ENCODE measurements around the gene SAMM50.
"Not testable (repeated sequence)": the region's sequence is repeated elsewhere in the genome, so short reads cannot be mapped to it uniquely, and the experiment has no call there.

Gene SAMM50

DNA sequence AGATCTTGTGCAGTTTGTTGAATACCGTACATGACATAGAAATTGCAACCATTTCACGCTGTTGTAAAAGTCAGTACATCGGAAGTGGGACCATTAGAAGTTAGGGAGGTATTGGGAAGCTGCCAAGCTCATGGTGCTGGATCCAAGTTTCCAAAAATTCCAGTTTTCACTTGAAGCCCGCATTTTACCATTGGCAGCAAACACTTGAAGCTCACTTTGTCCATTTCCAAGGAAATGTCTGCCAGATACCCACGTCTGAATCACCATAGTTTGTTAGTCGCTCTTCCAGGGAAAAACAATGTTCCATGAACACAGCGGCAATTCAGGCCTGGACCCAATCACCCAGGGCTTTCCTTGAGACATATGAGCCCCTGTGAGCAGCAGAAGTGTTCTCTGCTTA is 46.3 kb downstream of the SAMM50 start:
- DNase-seq (ENCODE audit: low spot score) = no peak

- DNase-seq (ENCODE audit: low spot score) = no peak
Observed at GRCh38 chr22:44002324-44002723, 47.1 kb downstream of the SAMM50 start.

DNA sequence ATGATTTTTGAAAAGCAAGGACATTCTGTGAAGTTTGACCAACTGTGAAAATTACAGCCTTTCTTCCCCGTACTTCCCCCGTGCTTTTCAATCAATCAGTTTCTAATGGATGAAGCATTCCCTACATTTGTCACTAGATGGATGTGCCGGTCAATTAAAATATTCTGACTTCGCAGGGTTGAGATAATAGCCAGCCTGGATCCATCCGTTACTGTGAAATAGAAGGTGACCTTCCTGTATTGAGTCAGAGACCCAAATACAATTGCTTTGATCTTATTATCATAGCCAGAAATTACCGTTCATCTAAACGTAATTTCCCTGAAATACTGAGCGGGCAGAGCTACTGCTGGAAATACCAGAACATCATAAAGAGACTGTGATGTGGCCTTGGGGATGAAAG is 47.8 kb downstream of the SAMM50 start:
- no peak for DNase-seq (ENCODE audit: low spot score)

DNA sequence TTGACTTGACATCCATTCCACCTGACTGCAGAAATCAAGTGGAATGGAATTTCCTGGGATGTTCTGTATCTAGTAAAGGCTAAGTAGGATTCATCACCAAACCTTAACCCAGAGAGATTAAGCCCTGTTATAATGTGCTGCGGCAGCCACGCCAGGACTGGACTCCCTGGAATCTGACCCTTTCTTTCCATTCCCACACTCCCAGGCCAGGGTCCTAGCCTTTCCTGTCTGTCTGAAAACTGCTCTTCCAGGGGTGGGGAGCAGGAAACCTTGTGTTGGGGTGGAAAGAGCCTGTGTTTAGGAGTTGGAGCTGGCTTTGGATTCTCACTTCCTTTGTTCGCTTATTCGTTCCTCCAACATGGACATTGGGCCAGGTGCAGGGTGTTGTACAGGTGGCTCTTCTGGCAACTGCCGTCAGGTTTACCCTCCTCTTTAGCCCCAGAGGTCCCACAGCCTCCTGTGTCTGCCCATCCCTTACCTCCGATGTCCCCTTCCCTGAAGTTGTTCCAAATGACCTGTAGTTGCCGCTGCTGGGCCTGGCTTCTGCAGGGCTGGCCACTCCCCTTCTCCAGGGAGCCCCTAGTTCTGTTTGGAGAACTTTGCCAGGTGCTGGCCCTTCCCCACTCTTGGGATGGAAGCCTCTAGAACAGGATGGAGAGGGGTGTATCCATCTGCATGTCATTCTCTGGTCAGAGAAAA is 48.3 kb downstream of the SAMM50 start:
- no peak for DNase-seq (ENCODE audit: low spot score)

GRCh38 chr22:44004104-44004460 is 48.8 kb downstream of the SAMM50 start:
- DNase-seq (ENCODE audit: low spot score) = no peak

GRCh38 chr22:44005524-44005923 is 50.3 kb downstream of the SAMM50 start:
- DNase-seq (ENCODE audit: low spot score) = no peak

DNA sequence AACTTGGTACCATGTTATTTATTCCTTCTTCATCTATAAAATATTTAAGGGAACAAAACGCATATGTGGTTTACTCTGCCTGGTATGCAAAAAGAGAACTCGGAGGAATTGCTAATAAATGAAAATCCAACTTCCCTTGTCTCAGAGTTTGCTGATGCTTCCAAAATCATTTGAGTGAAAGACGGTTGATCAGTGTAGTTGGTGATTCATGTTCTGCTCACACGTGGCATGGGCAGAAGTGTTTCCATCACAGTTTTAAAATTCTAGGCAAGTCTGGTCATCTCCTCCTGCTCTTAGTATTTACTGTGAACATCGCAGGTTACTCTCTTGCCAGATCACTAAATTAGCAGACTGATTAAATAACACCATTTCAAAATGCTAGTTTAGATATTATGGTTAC is 56.9 kb downstream of the SAMM50 start:
- no peak for DNase-seq (ENCODE audit: low spot score)

GRCh38 chr22:44012591-44012990 is 57.3 kb downstream of the SAMM50 start:
- no peak for DNase-seq (ENCODE audit: low spot score)

- no peak for DNase-seq (ENCODE audit: low spot score)
Observed at GRCh38 chr22:44014241-44014640, 59.0 kb downstream of the SAMM50 start.

DNA sequence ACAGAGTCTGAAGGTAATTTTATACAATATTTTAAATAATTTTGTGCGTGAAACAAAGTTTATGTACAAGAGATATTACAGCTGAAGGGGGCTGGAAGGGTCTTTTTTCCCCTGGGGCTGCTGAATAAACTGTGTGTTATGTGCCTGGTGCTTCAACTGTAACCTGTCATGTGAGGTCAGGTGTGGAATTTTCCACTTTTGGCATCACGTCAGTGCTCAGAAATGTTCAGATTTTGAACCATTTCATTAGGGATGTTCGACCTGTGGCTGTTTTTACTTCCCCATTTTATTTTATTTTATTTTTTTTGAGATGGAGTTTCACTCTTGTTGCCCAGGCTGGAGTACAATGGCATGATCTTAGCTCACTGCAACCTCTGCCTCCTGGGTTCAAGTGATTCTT is 61.3 kb downstream of the SAMM50 start:
- DNase-seq (ENCODE audit: low spot score) = not testable (repeated sequence)

DNA sequence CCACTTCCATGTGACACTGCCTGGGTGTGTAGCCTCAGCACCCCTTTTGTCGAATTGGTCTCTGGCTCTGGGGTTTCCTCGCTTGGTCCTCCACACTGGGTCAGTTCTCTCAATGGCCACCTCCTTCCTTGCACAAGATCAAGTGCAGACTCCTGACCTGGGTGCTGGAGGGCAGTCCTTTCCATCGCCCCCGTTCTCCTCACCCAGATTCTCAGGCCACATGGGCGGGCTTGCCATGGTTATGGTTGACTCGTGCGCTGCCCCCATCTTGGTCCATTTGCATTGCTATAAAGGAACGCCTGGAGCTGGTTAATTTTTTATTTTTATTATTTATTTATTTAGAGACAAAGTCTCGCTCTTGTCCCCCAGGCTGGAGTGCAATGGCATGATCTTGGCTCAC is 63.4 kb downstream of the SAMM50 start:
- DNase-seq (ENCODE audit: low spot score) = no peak

GRCh38 chr22:44019416-44019815 is 64.2 kb downstream of the SAMM50 start:
- no peak for DNase-seq (ENCODE audit: low spot score)

GRCh38 chr22:44019846-44020245 is 64.6 kb downstream of the SAMM50 start:
- DNase-seq (ENCODE audit: low spot score) = no peak

DNA sequence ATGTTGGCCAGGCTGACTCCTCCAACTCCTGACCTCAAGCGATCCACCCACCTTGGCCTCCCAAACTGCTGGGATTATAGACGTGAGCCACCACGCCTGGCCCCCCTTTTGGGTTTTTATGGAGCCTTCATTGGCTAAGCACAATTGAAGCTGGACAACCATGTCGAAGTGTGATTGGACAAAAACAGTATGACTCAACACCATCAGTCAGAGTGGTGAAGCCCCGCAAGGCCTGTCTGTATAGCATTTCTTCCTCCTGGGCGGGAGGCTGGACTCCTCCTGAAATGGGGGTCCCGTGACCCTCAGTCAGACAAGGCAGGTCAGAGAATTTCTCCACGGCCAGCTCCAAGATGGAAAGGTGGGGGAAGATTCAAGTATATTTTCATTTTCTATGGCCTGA is 65.7 kb downstream of the SAMM50 start:
- no peak for DNase-seq (ENCODE audit: low spot score)

GRCh38 chr22:44023404-44024287 is 68.4 kb downstream of the SAMM50 start:
- DNase-seq (ENCODE audit: low spot score) = no peak

GRCh38 chr22:44024288-44024921 is 69.2 kb downstream of the SAMM50 start, which contains the start of gene PARVB:
Gene PARVB (plus strand): TSS chr22:44024302. CDS start chr22:44024340, 38 bp downstream.
- no peak for DNase-seq (ENCODE audit: low spot score)

- DNase-seq (ENCODE audit: low spot score) = no peak
Observed at GRCh38 chr22:44025171-44026065, 70.2 kb downstream of the SAMM50 start.

DNA sequence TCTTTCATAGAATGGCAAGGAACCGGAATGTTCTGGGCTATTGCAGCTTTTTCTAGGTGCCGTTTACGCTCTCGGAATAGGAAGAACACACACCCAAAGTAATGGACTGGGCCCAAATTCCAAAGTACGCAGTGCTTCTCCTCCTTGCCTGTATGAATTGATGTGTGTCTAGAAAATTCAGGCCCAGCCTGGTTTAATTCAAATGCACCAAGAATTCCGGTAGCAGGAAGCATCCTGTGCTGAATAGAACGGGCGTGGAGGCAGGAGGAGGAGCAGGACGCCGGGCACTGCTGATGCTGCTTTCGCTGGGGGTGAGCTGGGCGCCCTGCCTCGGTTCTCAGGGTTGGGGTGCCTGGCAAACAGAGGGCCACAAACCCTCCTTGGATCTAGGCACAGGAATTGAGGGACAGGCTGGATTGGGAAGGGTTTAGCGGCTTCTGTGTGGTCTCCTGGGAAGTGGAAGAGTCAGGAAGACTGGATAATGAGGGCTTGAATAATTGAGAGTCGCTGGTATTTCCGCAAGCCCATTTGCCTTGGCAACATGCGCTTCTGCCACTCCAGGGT is 70.9 kb downstream of the SAMM50 start:
- no peak for DNase-seq (ENCODE audit: low spot score)

DNA sequence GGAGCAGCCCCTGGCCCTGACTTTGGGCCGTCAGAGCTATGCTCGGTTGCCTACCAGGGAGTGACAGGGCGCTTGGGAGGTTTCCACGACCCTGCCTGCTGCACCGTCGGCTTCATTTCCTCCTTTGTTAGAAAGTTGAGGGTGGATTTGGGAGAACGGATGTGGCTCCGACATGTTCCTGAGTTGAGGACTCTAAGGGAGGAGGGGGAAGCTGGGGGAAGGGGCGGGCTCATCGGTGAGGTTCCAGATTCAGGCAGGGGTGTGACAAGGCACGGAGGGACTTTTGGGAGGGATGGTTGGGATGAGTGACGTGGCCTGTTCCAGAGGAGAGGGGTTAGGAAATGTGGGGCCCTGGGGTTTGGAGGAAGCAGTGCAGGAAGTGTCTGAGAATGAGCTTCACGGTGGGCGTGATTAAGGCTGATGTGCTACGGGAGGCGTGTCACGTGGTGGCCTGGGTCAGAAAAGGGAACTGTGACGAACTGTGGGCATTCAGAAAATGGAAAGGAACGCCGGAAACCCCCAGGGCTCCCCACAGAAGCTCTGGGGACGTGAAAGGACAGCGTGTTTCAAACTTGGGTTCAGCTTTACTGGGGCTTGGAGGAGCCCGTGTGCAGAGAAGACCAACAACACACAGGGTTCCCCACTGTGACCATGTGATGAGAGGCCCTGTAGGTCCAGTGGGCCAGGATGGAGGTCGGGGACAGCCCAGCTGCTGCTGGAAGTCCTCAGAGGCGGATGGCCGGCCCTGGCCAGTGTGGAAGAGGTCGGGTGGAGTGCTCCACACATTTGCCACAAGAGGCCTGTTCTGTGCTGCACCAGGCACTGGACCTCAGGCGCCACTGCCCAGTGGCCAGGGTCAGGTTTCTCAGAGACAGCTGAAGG is 71.6 kb downstream of the SAMM50 start:
- DNase-seq (ENCODE audit: low spot score) = peak; percentile 64

DNA sequence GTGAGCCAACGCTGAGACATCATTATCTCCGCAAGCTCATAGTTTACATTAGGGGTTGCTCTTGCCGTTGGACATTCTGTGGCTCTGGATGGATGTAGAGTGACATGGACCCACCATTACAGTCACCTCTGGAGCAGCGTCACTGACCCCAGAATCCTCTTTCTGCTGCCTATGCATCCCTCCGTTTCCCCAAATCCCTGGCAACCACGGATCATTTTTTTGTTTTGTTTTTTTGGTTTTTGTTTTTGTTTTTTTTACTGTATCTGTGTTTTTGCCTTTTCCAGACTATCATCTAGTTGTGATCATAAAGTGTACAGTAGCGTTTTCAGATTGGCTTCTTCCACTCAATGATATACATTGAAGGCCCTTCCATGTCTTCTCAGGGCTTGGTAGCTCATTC is 72.8 kb downstream of the SAMM50 start:
- no peak for DNase-seq (ENCODE audit: low spot score)

- DNase-seq (ENCODE audit: low spot score) = no peak
Observed at GRCh38 chr22:44029069-44029468, 73.8 kb downstream of the SAMM50 start.

Measured in globus pallidus (tissue), 1 donor.